ENCODE data around the gene CAMSAP2. TPM values are rescaled to one million over a fixed set of nuclear protein-coding genes. Genes with fewer than 3 reads are reported as not detected.
"Not testable (repeated sequence)": the region's sequence is repeated elsewhere in the genome, so short reads cannot be mapped to it uniquely, and the experiment has no call there.

The CAMSAP2 gene
- polyA plus RNA-seq, 1 of the 3 experiments (the other 2 are of a cell fraction) = 5.5 TPM

GRCh38 chr1:200750749-200751148 lies 12.1 kb downstream of the CAMSAP2 start:
- H3K4me1 ChIP-seq (ENCODE audit: control insufficient read depth in 1 of 2, insufficient read depth in 2 of 2, low read depth in 1 of 2, low read length in 1 of 2); H2AFZ ChIP-seq (ENCODE audit: low read depth); H3K27ac ChIP-seq (ENCODE audit: low read depth in 2 of 2, low read length in 1 of 2); H3K27me3 ChIP-seq (ENCODE audit: insufficient read depth); H3F3A ChIP-seq (replicated peaks; ENCODE audit: insufficient read depth); H3K9me2 ChIP-seq; H3K9ac ChIP-seq; H3K4me3 ChIP-seq (ENCODE audit: low read depth in 2 of 2, low read length in 1 of 2); DNase-seq; H3K4me2 ChIP-seq; H3K9me3 ChIP-seq: not testable (repeated sequence)
- peaks cover 100% of the 10 kb centered on the region for H3K79me2 ChIP-seq (ENCODE audit: insufficient read depth)
- H4K20me1 ChIP-seq (ENCODE audit: insufficient read depth) = peaks cover 75% of the 10 kb centered on the region
- 92% methylated on average over 10 of the region's 10 CpGs for WGBS (ENCODE audit: low lambda C conversion rate)
- H3K36me3 ChIP-seq (replicated peaks in 1 of 2; ENCODE audit: control insufficient read depth in 1 of 2, insufficient read depth in 2 of 2, low read length in 1 of 2) = peaks cover 0 to 13% of the 10 kb centered on the region in 2 experiments
- CTCF ChIA-PET = interaction anchor here (1.0 to 1.1 kb wide), 2 partner anchors 11 to 52 kb away, joined by 3 to 4 read pairs; no protein-coding TSS in a partner anchor
- POLR2A ChIA-PET = interaction anchor here (1.7 kb wide), 1 partner anchor 11 kb away, joined by 3 read pairs; no protein-coding TSS in a partner anchor

- H3K36me3 ChIP-seq (replicated peaks in 1 of 2; ENCODE audit: control insufficient read depth in 1 of 2, insufficient read depth in 2 of 2, low read length in 1 of 2) = peaks cover 0 to 13% of the 10 kb centered on the region in 2 experiments
- peaks cover 2% of the 10 kb centered on the region for H3F3A ChIP-seq (replicated peaks; ENCODE audit: insufficient read depth)
- no peak overlapping the region for H3K4me2 ChIP-seq
- peaks cover 77% of the 10 kb centered on the region for H4K20me1 ChIP-seq (ENCODE audit: insufficient read depth)
- no peak overlapping the region for H3K4me3 ChIP-seq (ENCODE audit: low read depth in 2 of 2, low read length in 1 of 2)
- H3K27ac ChIP-seq (ENCODE audit: low read depth in 2 of 2, low read length in 1 of 2) = no peak overlapping the region
- H3K79me2 ChIP-seq (ENCODE audit: insufficient read depth) = peaks cover 100% of the 10 kb centered on the region
- no peak overlapping the region for H3K9ac ChIP-seq
- CTCF ChIA-PET = interaction anchor here (1.0 to 1.1 kb wide), 2 partner anchors 10 to 50 kb away, joined by 3 read pairs; no protein-coding TSS in a partner anchor
- no peaks in the 10 kb centered on the region for H3K27me3 ChIP-seq (ENCODE audit: insufficient read depth)
- H2AFZ ChIP-seq (ENCODE audit: low read depth) = no peak overlapping the region
- POLR2A ChIA-PET = interaction anchor here (1.7 kb wide), 1 partner anchor 12 kb away, joined by 3 read pairs; no protein-coding TSS in a partner anchor
- no peak for DNase-seq
- H3K9me2 ChIP-seq = no peaks in the 10 kb centered on the region
- no peaks in the 10 kb centered on the region for H3K9me3 ChIP-seq
- H3K4me1 ChIP-seq (ENCODE audit: control insufficient read depth in 1 of 2, insufficient read depth in 2 of 2, low read depth in 1 of 2, low read length in 1 of 2) = peaks cover 0 to 2% of the 10 kb centered on the region in 2 experiments; a peak in 2 of 4 replicates
- WGBS (ENCODE audit: low lambda C conversion rate) = 100% methylated on average over 2 of the region's 2 CpGs
- TF ChIP-seq, protein P1, sequence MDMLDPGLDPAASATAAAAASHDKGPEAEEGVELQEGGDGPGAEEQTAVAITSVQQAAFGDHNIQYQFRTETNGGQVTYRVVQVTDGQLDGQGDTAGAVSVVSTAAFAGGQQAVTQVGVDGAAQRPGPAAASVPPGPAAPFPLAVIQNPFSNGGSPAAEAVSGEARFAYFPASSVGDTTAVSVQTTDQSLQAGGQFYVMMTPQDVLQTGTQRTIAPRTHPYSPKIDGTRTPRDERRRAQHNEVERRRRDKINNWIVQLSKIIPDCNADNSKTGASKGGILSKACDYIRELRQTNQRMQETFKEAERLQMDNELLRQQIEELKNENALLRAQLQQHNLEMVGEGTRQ (IDR thresholded peaks at IDR 0.05; ENCODE audit: borderline replicate concordance, low read depth, low read length) = no peak
- TF ChIP-seq MXI1 (IDR thresholded peaks at IDR 0.05; ENCODE audit: low read depth, low read length) = no peak
- no peak for TF ChIP-seq EZH2phosphoT487 (IDR thresholded peaks at IDR 0.05; ENCODE audit: borderline replicate concordance, low read depth)
- no peak for TF ChIP-seq RAD21 (IDR thresholded peaks at IDR 0.05; ENCODE audit: low read length)
- TF ChIP-seq, protein P2, sequence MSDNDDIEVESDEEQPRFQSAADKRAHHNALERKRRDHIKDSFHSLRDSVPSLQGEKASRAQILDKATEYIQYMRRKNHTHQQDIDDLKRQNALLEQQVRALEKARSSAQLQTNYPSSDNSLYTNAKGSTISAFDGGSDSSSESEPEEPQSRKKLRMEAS (IDR thresholded peaks at IDR 0.05; ENCODE audit: low read depth) = no peak
- no peak for TF ChIP-seq SIN3A (IDR thresholded peaks at IDR 0.05; ENCODE audit: borderline replicate concordance, low read depth, low read length)
- no peak for TF ChIP-seq MEF2A (IDR thresholded peaks at IDR 0.05; ENCODE audit: borderline replicate concordance, low read depth)
- no peak for TF ChIP-seq TAF1 (IDR thresholded peaks at IDR 0.05; ENCODE audit: borderline replicate concordance, low read depth, low read length)
- TF ChIP-seq YY1 (IDR thresholded peaks at IDR 0.05; ENCODE audit: low read depth) = no peak
- TF ChIP-seq, protein P3, sequence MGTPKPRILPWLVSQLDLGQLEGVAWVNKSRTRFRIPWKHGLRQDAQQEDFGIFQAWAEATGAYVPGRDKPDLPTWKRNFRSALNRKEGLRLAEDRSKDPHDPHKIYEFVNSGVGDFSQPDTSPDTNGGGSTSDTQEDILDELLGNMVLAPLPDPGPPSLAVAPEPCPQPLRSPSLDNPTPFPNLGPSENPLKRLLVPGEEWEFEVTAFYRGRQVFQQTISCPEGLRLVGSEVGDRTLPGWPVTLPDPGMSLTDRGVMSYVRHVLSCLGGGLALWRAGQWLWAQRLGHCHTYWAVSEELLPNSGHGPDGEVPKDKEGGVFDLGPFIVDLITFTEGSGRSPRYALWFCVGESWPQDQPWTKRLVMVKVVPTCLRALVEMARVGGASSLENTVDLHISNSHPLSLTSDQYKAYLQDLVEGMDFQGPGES (IDR thresholded peaks at IDR 0.05; ENCODE audit: low read depth, low read length) = no peak
- TF ChIP-seq CTCF (IDR thresholded peaks at IDR 0.05) = no peak
- TF ChIP-seq FOSL2 (IDR thresholded peaks at IDR 0.05; ENCODE audit: borderline replicate concordance, low read depth) = no peak
Measured at GRCh38 chr1:200751717-200752116, 13.0 kb downstream of the CAMSAP2 start.
